Muscle of leg (tissue), 11 donors: ENCODE data around the gene FGD4. TPM values are rescaled to one million over a fixed set of nuclear protein-coding genes. Genes with fewer than 3 reads are reported as not detected.

Experiments used
- DNase-seq: peaks from one replicate; pipeline ENCODE4 v3.0.0; 2013
- H3K27ac ChIP-seq: one replicate; pipeline ENCODE4 v1.5.1; 2013; ENCODE audit warnings: mild to moderate bottlenecking, low read length, control low read depth
- H3K27me3 ChIP-seq: one replicate; pipeline ENCODE4 v1.6.1; 2013; ENCODE audit warnings: low read length; ENCODE audit not compliant: control insufficient read depth, insufficient read depth
- H3K36me3 ChIP-seq: one replicate; pipeline ENCODE4 v1.6.1; 2013; ENCODE audit warnings: low read length; ENCODE audit not compliant: control insufficient read depth, insufficient read depth
- H3K4me1 ChIP-seq: one replicate; pipeline ENCODE4 v1.6.1; 2013; ENCODE audit warnings: low read length; ENCODE audit not compliant: control insufficient read depth, insufficient read depth
- H3K4me3 ChIP-seq: one replicate; pipeline ENCODE4 v1.5.1; 2013; ENCODE audit warnings: low read length, control low read depth
- H3K9me3 ChIP-seq: replicated peaks from 2 replicates; pipeline ENCODE4 v1.6.1; 2013; ENCODE audit warnings: low read depth, low read length; ENCODE audit not compliant: control insufficient read depth
- WGBS: methylation state at CpG from one replicate; pipeline ENCODE4 v1.1.5; 2013; ENCODE audit warnings: missing lambda C conversion rate; ENCODE audit not compliant: insufficient coverage; 5-methylcytosine and 5-hydroxymethylcytosine counted together
- polyA plus RNA-seq, 8 donors: library from polyadenylated mRNA; unstranded; fragments of 120-200 nt; gene quantifications; one replicate each; pipeline versions ENCODE4 v1.2.1 to v1.2.3, GENCODE V29; 2013; ENCODE audit warnings: inconsistent platforms in 1 of 8, low replicate concordance in 1 of 8; ENCODE audit not compliant: insufficient read length in 8 of 8, insufficient read depth in 1 of 8
- total RNA-seq: library from RNA; stranded (reverse); fragments of 120-200 nt; gene quantifications from one replicate; pipeline ENCODE4 v1.2.4, GENCODE V29; 2013

The FGD4 gene
- total and polyA plus RNA-seq, 9 donors: 12.9 to 35.4 (median 17.1) TPM

GRCh38 chr12:32400866-32401265, 1.5 kb downstream of the FGD4 start:
- no CpG with 5 or more reads among the region's 2 CpGs for WGBS
- Histone ChIP-seq H3K36me3 (no peaks in the 10 kb centered on the region), H3K9me3 (no peaks in the 10 kb centered on the region), H3K27me3 (peaks cover 31% of the 10 kb centered on the region), H3K27ac (no peak overlapping the region), H3K4me1 (peaks cover 11% of the 10 kb centered on the region), H3K4me3 (no peak overlapping the region)
- no peak for DNase-seq

DNA sequence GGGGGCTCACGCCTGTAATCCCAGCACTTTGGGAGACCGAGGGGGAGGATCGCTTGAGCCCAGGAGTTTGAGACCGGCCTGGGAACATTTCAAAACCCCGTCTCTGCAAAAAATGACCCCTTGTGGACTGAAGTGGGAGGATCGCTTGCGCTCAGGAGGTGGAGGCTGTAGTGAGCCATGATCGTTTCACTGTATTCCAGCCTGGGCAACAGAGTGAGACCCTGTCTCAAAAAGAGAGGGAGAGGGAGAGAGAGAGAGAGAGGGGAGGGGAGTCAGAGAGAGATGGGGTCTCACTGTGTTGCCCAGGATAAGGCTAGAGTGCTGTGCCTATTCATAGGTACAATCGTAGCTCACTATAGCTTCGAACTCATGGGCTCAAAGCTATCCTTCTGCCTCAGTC, 2.8 kb downstream of the FGD4 start:
- Histone ChIP-seq H3K9me3 (no peaks in the 10 kb centered on the region), H3K27me3 (peaks cover 31% of the 10 kb centered on the region), H3K36me3 (no peaks in the 10 kb centered on the region), H3K4me3 (no peak overlapping the region), H3K4me1 (peaks cover 11% of the 10 kb centered on the region), H3K27ac (no peak overlapping the region)
- DNase-seq: no peak
- 93% methylated on average over 2 of the region's 10 CpGs for WGBS

- peaks cover 28% of the 10 kb centered on the region for H3K27me3 ChIP-seq
- H3K4me3 ChIP-seq: no peak overlapping the region
- no peak for DNase-seq
- peaks cover 11% of the 10 kb centered on the region for H3K4me1 ChIP-seq
- H3K9me3 ChIP-seq: no peaks in the 10 kb centered on the region
- H3K27ac ChIP-seq: no peak overlapping the region
- H3K36me3 ChIP-seq: no peaks in the 10 kb centered on the region
- WGBS: no CpG with 5 or more reads among the region's 1 CpG
Observed at GRCh38 chr12:32402946-32403345, 3.6 kb downstream of the FGD4 start.

- Histone ChIP-seq H3K27ac (no peak overlapping the region), H3K27me3 (no peaks in the 10 kb centered on the region), H3K36me3 (no peaks in the 10 kb centered on the region), H3K4me3 (no peak overlapping the region), H3K4me1 (no peaks in the 10 kb centered on the region), H3K9me3 (no peaks in the 10 kb centered on the region)
- 100% methylated on average over 2 of the region's 3 CpGs for WGBS
- no peak for DNase-seq
Observed at GRCh38 chr12:32407795-32408194, 8.4 kb downstream of the FGD4 start.

DNA sequence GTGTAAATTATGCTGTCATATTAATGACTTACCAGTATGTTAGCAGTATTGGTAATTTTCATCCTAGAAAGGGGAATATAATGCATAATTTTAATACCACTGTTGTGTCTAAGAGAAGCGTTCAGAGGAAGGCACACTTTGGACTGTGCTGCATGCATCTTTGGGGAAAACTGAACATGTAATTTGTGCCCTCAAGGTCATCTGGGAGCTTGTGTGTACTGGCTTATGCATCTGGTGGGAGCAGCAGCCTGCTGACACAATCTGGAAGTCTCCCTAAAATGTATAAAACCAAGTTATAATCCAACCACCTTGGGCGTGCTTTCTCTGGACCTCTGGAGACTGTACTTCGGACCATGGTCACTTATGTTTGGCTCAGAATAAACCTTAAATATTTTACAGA, 14.1 kb downstream of the FGD4 start:
- H3K4me3 ChIP-seq: no peak overlapping the region
- no peak overlapping the region for H3K27ac ChIP-seq
- H3K36me3 ChIP-seq: no peaks in the 10 kb centered on the region
- 0% methylated on average over 1 of the region's 3 CpGs for WGBS
- no peak for DNase-seq
- H3K4me1 ChIP-seq: no peaks in the 10 kb centered on the region
- no peaks in the 10 kb centered on the region for H3K27me3 ChIP-seq
- H3K9me3 ChIP-seq: no peaks in the 10 kb centered on the region

GRCh38 chr12:32418221-32418620, 18.9 kb downstream of the FGD4 start:
- no peak overlapping the region for H3K27ac ChIP-seq
- no peak for DNase-seq
- no peaks in the 10 kb centered on the region for H3K4me1 ChIP-seq
- no peaks in the 10 kb centered on the region for H3K27me3 ChIP-seq
- WGBS: no CpG with 5 or more reads among the region's 5 CpGs
- H3K4me3 ChIP-seq: no peak overlapping the region
- H3K9me3 ChIP-seq: no peaks in the 10 kb centered on the region
- H3K36me3 ChIP-seq: no peaks in the 10 kb centered on the region

GRCh38 chr12:32418903-32419519, 19.7 kb downstream of the FGD4 start:
- Histone ChIP-seq H3K36me3 (no peaks in the 10 kb centered on the region), H3K27ac (no peak overlapping the region), H3K4me3 (no peak overlapping the region), H3K9me3 (no peaks in the 10 kb centered on the region), H3K4me1 (no peaks in the 10 kb centered on the region), H3K27me3 (no peaks in the 10 kb centered on the region)
- DNase-seq: no peak
- WGBS: no CpG with 5 or more reads among the region's 5 CpGs

DNA sequence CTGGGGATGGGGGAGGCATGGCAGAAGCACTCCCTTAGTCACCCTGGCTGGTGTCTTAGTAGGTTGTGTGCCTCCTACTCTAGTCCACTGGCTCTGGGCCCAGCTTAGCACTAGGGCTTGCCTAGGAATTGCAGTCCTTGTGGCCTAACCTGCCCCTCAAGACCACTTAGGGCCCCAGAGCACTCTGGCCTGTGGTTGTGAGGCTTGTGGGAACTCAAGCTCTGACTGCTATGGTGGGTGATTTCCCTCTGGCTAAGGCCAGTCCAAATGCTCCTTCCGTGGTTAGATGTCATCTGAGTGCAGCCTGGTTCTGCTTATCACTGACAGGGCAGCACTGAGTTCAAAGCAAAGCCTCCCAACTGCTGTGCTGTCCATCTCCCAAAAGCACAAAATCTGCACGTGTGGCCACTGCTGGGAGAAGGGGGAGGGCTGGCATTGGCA, 20.2 kb downstream of the FGD4 start:
- Histone ChIP-seq H3K27me3 (no peaks in the 10 kb centered on the region), H3K4me3 (no peak overlapping the region), H3K4me1 (no peaks in the 10 kb centered on the region), H3K27ac (no peak overlapping the region), H3K9me3 (no peaks in the 10 kb centered on the region), H3K36me3 (no peaks in the 10 kb centered on the region)
- peak; percentile 11 for DNase-seq
- 0% methylated on average over 1 of the region's 2 CpGs for WGBS

- H3K27ac ChIP-seq: no peak overlapping the region
- no peaks in the 10 kb centered on the region for H3K4me1 ChIP-seq
- H3K9me3 ChIP-seq: no peaks in the 10 kb centered on the region
- no peaks in the 10 kb centered on the region for H3K27me3 ChIP-seq
- H3K4me3 ChIP-seq: no peak overlapping the region
- H3K36me3 ChIP-seq: no peaks in the 10 kb centered on the region
- 63% methylated on average over 2 of the region's 2 CpGs for WGBS
- no peak for DNase-seq
Observed at GRCh38 chr12:32420356-32420755, 21.0 kb downstream of the FGD4 start.

- DNase-seq: no peak
- Histone ChIP-seq H3K4me1 (no peaks in the 10 kb centered on the region), H3K4me3 (no peak overlapping the region), H3K9me3 (no peaks in the 10 kb centered on the region), H3K27ac (no peak overlapping the region), H3K27me3 (no peaks in the 10 kb centered on the region), H3K36me3 (no peaks in the 10 kb centered on the region)
Observed at GRCh38 chr12:32423559-32423958, 24.2 kb downstream of the FGD4 start.

- no peak overlapping the region for H3K27ac ChIP-seq
- no peaks in the 10 kb centered on the region for H3K9me3 ChIP-seq
- WGBS: no CpG with 5 or more reads among the region's 6 CpGs
- H3K4me3 ChIP-seq: no peak overlapping the region
- no peaks in the 10 kb centered on the region for H3K4me1 ChIP-seq
- DNase-seq: no peak
- no peaks in the 10 kb centered on the region for H3K27me3 ChIP-seq
- H3K36me3 ChIP-seq: no peaks in the 10 kb centered on the region
Observed at GRCh38 chr12:32431025-32431424, 31.7 kb downstream of the FGD4 start.
